Gastroesophageal sphincter (tissue), 3 donors: ENCODE measurements around the gene NT5DC1.

Source experiments
- POLR2A ChIP-seq, 2 donors: fragments of 450-650 bp; IDR thresholded peaks; one replicate each; pipeline ENCODE4 v1.6.1; 2017; ENCODE audit warnings: antibody characterized with exemption in 2 of 2, mild to moderate bottlenecking in 2 of 2, moderate library complexity in 1 of 2
- TF ChIP-seq, protein P1 (sequence below), 4 experiments: fragments of 200-600 bp in 2 of 4; fragments of 450-650 bp in 2 of 4; sonication (generic) in 1 of 4; IDR thresholded peaks; one replicate each; pipeline ENCODE4 v1.5.1; 2017 to 2019; ENCODE audit warnings: antibody characterized with exemption in 4 of 4, mild to moderate bottlenecking in 2 of 4, moderate library complexity in 2 of 4

DNA sequence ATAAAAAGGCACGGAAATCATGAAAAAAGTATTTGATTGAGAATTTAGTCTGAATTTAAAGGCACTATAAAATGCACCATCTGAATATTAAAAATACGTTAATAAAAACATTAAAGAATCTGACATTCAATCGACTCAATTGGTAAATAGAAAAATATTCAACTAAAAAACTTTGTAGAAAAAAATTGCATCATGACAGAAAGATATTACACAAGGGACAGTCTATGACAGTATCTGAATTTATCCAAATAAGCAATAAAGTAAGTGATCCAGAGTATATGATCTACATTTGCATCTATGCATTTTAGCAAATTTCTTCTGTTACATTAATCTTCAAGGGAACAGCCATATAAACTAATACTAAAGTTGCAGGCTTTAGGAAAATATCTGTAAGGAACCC, 49.4 kb upstream of the NT5DC1 start:
- TF ChIP-seq, protein P1, sequence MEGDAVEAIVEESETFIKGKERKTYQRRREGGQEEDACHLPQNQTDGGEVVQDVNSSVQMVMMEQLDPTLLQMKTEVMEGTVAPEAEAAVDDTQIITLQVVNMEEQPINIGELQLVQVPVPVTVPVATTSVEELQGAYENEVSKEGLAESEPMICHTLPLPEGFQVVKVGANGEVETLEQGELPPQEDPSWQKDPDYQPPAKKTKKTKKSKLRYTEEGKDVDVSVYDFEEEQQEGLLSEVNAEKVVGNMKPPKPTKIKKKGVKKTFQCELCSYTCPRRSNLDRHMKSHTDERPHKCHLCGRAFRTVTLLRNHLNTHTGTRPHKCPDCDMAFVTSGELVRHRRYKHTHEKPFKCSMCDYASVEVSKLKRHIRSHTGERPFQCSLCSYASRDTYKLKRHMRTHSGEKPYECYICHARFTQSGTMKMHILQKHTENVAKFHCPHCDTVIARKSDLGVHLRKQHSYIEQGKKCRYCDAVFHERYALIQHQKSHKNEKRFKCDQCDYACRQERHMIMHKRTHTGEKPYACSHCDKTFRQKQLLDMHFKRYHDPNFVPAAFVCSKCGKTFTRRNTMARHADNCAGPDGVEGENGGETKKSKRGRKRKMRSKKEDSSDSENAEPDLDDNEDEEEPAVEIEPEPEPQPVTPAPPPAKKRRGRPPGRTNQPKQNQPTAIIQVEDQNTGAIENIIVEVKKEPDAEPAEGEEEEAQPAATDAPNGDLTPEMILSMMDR (IDR thresholded peaks at IDR 0.05): no peak
- TF ChIP-seq POLR2A (IDR thresholded peaks at IDR 0.05): no peak
